HepG2 (cell line): ENCODE results near the gene EZH1. TPM values are rescaled to one million over a fixed set of nuclear protein-coding genes. Genes with fewer than 3 reads are reported as not detected.

Experiments
- FOSL1 ChIP-seq: sonication (generic); formaldehyde crosslinking; IDR thresholded peaks from 2 replicates; pipeline ENCODE4 v1.9.0; 2021; ENCODE audit warnings: missing genetic modification reagents, borderline replicate concordance
- HNRNPH1 ChIP-seq: fragments of 200-400 bp; formaldehyde crosslinking; optimal IDR thresholded peaks from 2 replicates; pipeline ENCODE3; 2017; ENCODE audit warnings: mild to moderate bottlenecking, low read depth, low read length
- KIAA2018 ChIP-seq: sonication (generic); formaldehyde crosslinking; IDR thresholded peaks from 2 replicates; pipeline ENCODE4 v1.5.0; 2020; ENCODE audit warnings: mild to moderate bottlenecking, missing genetic modification reagents, borderline replicate concordance
- MTF2 ChIP-seq: sonication (generic); formaldehyde crosslinking; IDR thresholded peaks from 2 replicates; pipeline ENCODE4 v1.5.0; 2020; ENCODE audit warnings: missing genetic modification reagents, borderline replicate concordance
- NFAT5 ChIP-seq: sonication (generic); formaldehyde crosslinking; IDR thresholded peaks from 2 replicates; pipeline ENCODE4 v1.4.0; 2020; ENCODE audit warnings: missing genetic modification reagents
- SP140L ChIP-seq: sonication (generic); formaldehyde crosslinking; IDR thresholded peaks from 2 replicates; pipeline ENCODE4 v1.4.0; 2020; ENCODE audit warnings: missing genetic modification reagents, borderline replicate concordance
- TBX2 ChIP-seq: sonication (generic); formaldehyde crosslinking; IDR thresholded peaks from 2 replicates; pipeline ENCODE4 v1.5.0; 2020; ENCODE audit warnings: missing genetic modification reagents, mild to moderate bottlenecking, borderline replicate concordance
- ZKSCAN1 ChIP-seq: fragments of 150-350 bp; IDR thresholded peaks from 2 replicates; pipeline ENCODE4 v1.6.1; 2014; ENCODE audit warnings: low read length
- ZNF616 ChIP-seq: sonication (generic); formaldehyde crosslinking; IDR thresholded peaks from 2 replicates; pipeline ENCODE4 v1.5.0; 2020; ENCODE audit warnings: low read depth, mild to moderate bottlenecking, missing genetic modification reagents
- ZSCAN30 ChIP-seq: sonication (generic); formaldehyde crosslinking; IDR thresholded peaks from 2 replicates; pipeline ENCODE4 v1.5.0; 2020; ENCODE audit warnings: mild to moderate bottlenecking, missing genetic modification reagents
- polyA plus RNA-seq, 8 experiments: library from polyadenylated mRNA; depleted of rRNA in 3 of 8; stranded (reverse) in 7 of 8; unstranded in 1 of 8; fragments of >200 nt; fragmentation: Illumina TruSeq in 4 of 8; extraction: Trizol in 4 of 8; gene quantifications; 2 replicates each; pipeline versions ENCODE4 v1.2.1 to v1.2.3, GENCODE V29; 2011 to 2016; ENCODE audit warnings: low read depth in 4 of 8, missing spikeins in 1 of 8, mixed read lengths in 1 of 8; ENCODE audit not compliant: insufficient read depth in 1 of 8
- total RNA-seq, 5 experiments: library from RNA; depleted of rRNA; stranded (reverse); fragments of >200 nt; fragmentation: Illumina TruSeq; extraction: Trizol; gene quantifications; 2 replicates each; pipeline ENCODE4 v1.2.3, GENCODE V29; 2016; ENCODE audit warnings: low read depth in 1 of 5
- TF ChIP-seq, protein P1 (sequence below): sonication (generic); formaldehyde crosslinking; IDR thresholded peaks from 2 replicates; pipeline ENCODE4 v1.8.0; 2022; ENCODE audit warnings: missing genetic modification reagents, low read depth, mild to moderate bottlenecking, borderline replicate concordance
- TF ChIP-seq, protein P2 (sequence below): sonication (generic); formaldehyde crosslinking; IDR thresholded peaks from 2 replicates; pipeline ENCODE4 v1.8.1; 2023; ENCODE audit warnings: missing genetic modification reagents, mild to moderate bottlenecking, borderline replicate concordance

The EZH1 gene
- total and polyA plus RNA-seq, 2 of the 13 experiments (the other 11 are each of a cell fraction or from before 2014, with no cell fraction given) = 11.6 to 24.0 TPM

GRCh38 chr17:42676424-42677011 lies 68.3 kb downstream of the EZH1 start, which contains the start of gene PLEKHH3 (continued):
- TF ChIP-seq KIAA2018 (CRISPR knock-in tag) (no peak), TBX2 (CRISPR knock-in tag) (no peak; the same call in none of the 2 replicates), ZKSCAN1 (no peak), ZNF616 (CRISPR knock-in tag) (no peak), SP140L (CRISPR knock-in tag) (no peak; the same call in 1 of the 2 replicates), FOSL1 (CRISPR knock-in tag) (no peak), MTF2 (CRISPR knock-in tag) (no peak), ZSCAN30 (CRISPR knock-in tag) (no peak), HNRNPH1 (no peak), NFAT5 (CRISPR knock-in tag) (no peak)
- TF ChIP-seq, protein P1, sequence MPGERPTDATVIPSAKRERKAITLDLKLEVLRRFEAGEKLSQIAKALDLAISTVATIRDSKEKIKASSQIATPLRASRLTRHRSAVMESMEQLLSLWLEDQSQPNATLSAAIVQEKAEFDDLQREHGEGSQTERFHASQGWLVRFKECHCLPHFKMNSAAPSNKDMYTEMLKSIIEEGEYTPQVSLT (CRISPR knock-in tag) = no peak
- TF ChIP-seq, protein P2, sequence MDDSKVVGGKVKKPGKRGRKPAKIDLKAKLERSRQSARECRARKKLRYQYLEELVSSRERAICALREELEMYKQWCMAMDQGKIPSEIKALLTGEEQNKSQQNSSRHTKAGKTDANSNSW (CRISPR knock-in tag) = peak; percentile 35; the same call in 1 of the 2 replicates
